BJ (cell line): ENCODE measurements around the gene MAD2L1BP. TPM values are rescaled to one million over a fixed set of nuclear protein-coding genes. Genes with fewer than 3 reads are reported as not detected.

Experiments
- CTCF ChIA-PET: fragments of 350-600 bp; formaldehyde crosslinking; extraction: SDS; loops from one replicate; lab custom pipeline; 2021; ENCODE audit warnings: antibody characterized with exemption, inconsistent platforms; lab: Yijun Ruan, JAX
- POLR2A ChIA-PET: fragments of 300-600 bp; sonication (Branson Sonifier 250); formaldehyde crosslinking; extraction: SDS; loops from one replicate; lab custom pipeline; 2021; ENCODE audit warnings: antibody characterized with exemption; lab: Charles Lee
- DNase-seq: peaks from one replicate; pipeline ENCODE4 v3.0.0-alpha.2; 2011; ENCODE audit warnings: low read depth
- H3K27me3 ChIP-seq: 2 replicates; pipeline ENCODE4 v1.6.0; 2011; ENCODE audit warnings: low read length; ENCODE audit not compliant: control insufficient read depth, insufficient read depth
- H3K36me3 ChIP-seq: 2 replicates; pipeline ENCODE4 v1.5.1; 2011; ENCODE audit warnings: low read length; ENCODE audit not compliant: control insufficient read depth, insufficient read depth
- H3K4me3 ChIP-seq: 2 replicates; pipeline ENCODE4 v1.5.1; 2011; ENCODE audit warnings: low read depth, mild to moderate bottlenecking, control low read depth, low read length
- polyA plus RNA-seq: library from polyadenylated mRNA; depleted of rRNA; stranded (reverse); fragments of >200 nt; gene quantifications from 2 replicates; pipeline ENCODE4 v1.2.3, GENCODE V29; 2011
- TF ChIP-seq, protein P1 (sequence below): IDR thresholded peaks from 2 replicates; pipeline ENCODE4 v1.5.1; 2011; ENCODE audit warnings: low read depth, mild to moderate bottlenecking, control low read depth, inconsistent platforms, low read length, moderate library complexity; ENCODE audit not compliant: insufficient read depth

Gene MAD2L1BP
- polyA plus RNA-seq, 1 experiment, result 39.3 TPM

GRCh38 chr6:43679057-43679456 lies 43.4 kb downstream of the MAD2L1BP start:
- no peak overlapping the region for H3K4me3 ChIP-seq

GRCh38 chr6:43680308-43681200 lies 44.9 kb downstream of the MAD2L1BP start:
- DNase-seq, result no peak
- Histone ChIP-seq H3K36me3 (peaks cover 21% of the 10 kb centered on the region), H3K4me3 (no peak overlapping the region), H3K27me3 (no peaks in the 10 kb centered on the region)
- TF ChIP-seq, protein P1, sequence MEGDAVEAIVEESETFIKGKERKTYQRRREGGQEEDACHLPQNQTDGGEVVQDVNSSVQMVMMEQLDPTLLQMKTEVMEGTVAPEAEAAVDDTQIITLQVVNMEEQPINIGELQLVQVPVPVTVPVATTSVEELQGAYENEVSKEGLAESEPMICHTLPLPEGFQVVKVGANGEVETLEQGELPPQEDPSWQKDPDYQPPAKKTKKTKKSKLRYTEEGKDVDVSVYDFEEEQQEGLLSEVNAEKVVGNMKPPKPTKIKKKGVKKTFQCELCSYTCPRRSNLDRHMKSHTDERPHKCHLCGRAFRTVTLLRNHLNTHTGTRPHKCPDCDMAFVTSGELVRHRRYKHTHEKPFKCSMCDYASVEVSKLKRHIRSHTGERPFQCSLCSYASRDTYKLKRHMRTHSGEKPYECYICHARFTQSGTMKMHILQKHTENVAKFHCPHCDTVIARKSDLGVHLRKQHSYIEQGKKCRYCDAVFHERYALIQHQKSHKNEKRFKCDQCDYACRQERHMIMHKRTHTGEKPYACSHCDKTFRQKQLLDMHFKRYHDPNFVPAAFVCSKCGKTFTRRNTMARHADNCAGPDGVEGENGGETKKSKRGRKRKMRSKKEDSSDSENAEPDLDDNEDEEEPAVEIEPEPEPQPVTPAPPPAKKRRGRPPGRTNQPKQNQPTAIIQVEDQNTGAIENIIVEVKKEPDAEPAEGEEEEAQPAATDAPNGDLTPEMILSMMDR, result no peak
- ChIA-PET POLR2A (no interaction called here), CTCF (interaction anchor here (0.9 to 6.3 kb wide), 5 partner anchors 9 to 398 kb away, joined by 3 to 35 read pairs (median 3); no protein-coding TSS in a partner anchor)

More at GRCh38 chr6:43679057-43679456, 43.4 kb downstream of the MAD2L1BP start:
- CTCF ChIA-PET, result interaction anchor here (0.6 to 6.3 kb wide), 2 partner anchors 11 to 187 kb away, joined by 3 to 35 read pairs; no protein-coding TSS in a partner anchor
- POLR2A ChIA-PET, result no interaction called here
- TF ChIP-seq, protein P1, result no peak
- Histone ChIP-seq H3K27me3 (no peaks in the 10 kb centered on the region), H3K36me3 (peaks cover 31% of the 10 kb centered on the region)
- no peak for DNase-seq

- Histone ChIP-seq H3K36me3 (peaks cover 19% of the 10 kb centered on the region), H3K4me3 (no peak overlapping the region), H3K27me3 (no peaks in the 10 kb centered on the region)
- TF ChIP-seq, protein P1, result no peak
- ChIA-PET POLR2A (no interaction called here), CTCF (interaction anchor here (0.9 to 6.3 kb wide), 5 partner anchors 10 to 398 kb away, joined by 3 to 35 read pairs (median 3); no protein-coding TSS in a partner anchor)
- no peak for DNase-seq
Observed at GRCh38 chr6:43681303-43681702, 45.7 kb downstream of the MAD2L1BP start.

DNA sequence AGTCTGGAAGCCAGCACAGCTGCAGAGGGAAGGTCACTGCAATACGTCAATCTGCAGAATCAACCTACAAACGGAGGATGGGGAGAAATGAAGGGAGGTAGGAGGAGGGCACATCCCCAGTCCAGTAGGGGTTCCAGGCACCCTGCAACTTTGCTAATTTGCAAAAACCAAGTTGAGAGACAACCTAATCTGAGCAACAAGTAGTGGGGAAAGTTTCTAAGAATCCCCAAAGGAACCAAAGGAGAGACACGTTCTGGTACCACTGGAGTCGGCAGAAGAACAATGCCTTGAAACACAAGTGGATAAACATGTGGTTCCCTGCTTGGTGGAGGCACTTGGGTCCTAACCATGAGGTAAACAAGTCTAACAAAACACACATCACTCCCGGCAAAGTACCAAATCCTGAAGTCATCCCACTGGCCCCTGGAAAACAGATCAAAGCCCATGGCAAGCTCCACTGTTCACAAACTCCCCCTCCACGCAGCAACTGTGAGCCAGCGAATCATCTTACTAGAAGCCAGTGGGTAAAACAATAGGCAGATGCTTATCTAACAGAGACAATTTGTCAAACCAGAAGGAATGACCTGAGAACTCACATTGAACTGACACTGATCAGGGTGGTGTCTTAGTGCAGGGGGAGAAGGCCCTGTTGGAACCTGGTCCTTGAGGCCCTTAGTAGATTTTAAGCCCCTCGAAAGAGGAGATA lies 47.2 kb downstream of the MAD2L1BP start:
- DNase-seq, result no peak
- Histone ChIP-seq H3K36me3 (peaks cover 9% of the 10 kb centered on the region), H3K27me3 (no peaks in the 10 kb centered on the region), H3K4me3 (no peak overlapping the region)
- POLR2A ChIA-PET, result no interaction called here
- CTCF ChIA-PET, result interaction anchor here (0.7 to 6.3 kb wide), 3 partner anchors 12 to 323 kb away, joined by 3 to 35 read pairs (median 3); no protein-coding TSS in a partner anchor
- TF ChIP-seq, protein P1, result no peak
